ENCODE measurements around the gene KRT75.

GRCh38 chr12:52413782-52414345 lies 20.3 kb downstream of the KRT75 start:
- TF ChIP-seq RAD21 (IDR thresholded peaks at IDR 0.05; ENCODE audit: low read depth) (no peak), YY1 (IDR thresholded peaks at IDR 0.05; ENCODE audit: low read depth) (no peak), EP300 (IDR thresholded peaks at IDR 0.05; ENCODE audit: borderline replicate concordance) (no peak), TAF1 (IDR thresholded peaks at IDR 0.05; ENCODE audit: low read depth) (no peak), CEBPB (IDR thresholded peaks at IDR 0.05) (no peak), CREB1 (IDR thresholded peaks at IDR 0.05; ENCODE audit: low read depth) (no peak), FOXM1 (IDR thresholded peaks at IDR 0.05; ENCODE audit: borderline replicate concordance, low read depth) (no peak), ZBTB7A (IDR thresholded peaks at IDR 0.05; ENCODE audit: low read depth) (0 out of 2 replicates have a peak, but pooled peaks have one; percentile 24), TCF12 (IDR thresholded peaks at IDR 0.05; ENCODE audit: low read depth) (no peak), REST (IDR thresholded peaks at IDR 0.05; ENCODE audit: low read depth) (no peak), USF1 (IDR thresholded peaks at IDR 0.05) (no peak)

All from Ishikawa (cell line).